HepG2 (cell line): ENCODE data around the gene TNP2. TPM values are rescaled to one million over a fixed set of nuclear protein-coding genes. Genes with fewer than 3 reads are reported as not detected.

Experiments
- ADNP ChIP-seq: sonication (generic); formaldehyde crosslinking; IDR thresholded peaks from 2 replicates; pipeline ENCODE4 v1.4.0; 2020; ENCODE audit warnings: missing genetic modification reagents
- CHD4 ChIP-seq: fragments of 200-600 bp; sonication (generic); IDR thresholded peaks from 2 replicates; pipeline ENCODE4 v1.7.0; 2017; ENCODE audit warnings: mild to moderate bottlenecking, low read length, borderline replicate concordance
- CREM ChIP-seq, 2 experiments: sonication (generic) in 1 of 2; formaldehyde crosslinking in 1 of 2; IDR thresholded peaks; 2 replicates each; pipeline versions ENCODE4 v1.4.0 to v1.6.1; 2016 to 2020; ENCODE audit warnings: antibody characterized with exemption in 1 of 2, mild to moderate bottlenecking in 1 of 2, missing genetic modification reagents in 1 of 2
- HNF1B ChIP-seq: sonication (generic); formaldehyde crosslinking; IDR thresholded peaks from 2 replicates; pipeline ENCODE4 v1.5.1; 2020; ENCODE audit warnings: mild to moderate bottlenecking, moderate library complexity, missing genetic modification reagents
- RARA ChIP-seq: IDR thresholded peaks from 2 replicates; pipeline ENCODE4 v1.6.1; 2016; ENCODE audit warnings: missing genetic modification reagents, missing compliant biosample characterization
- YEATS4 ChIP-seq: sonication (generic); formaldehyde crosslinking; IDR thresholded peaks from 2 replicates; pipeline ENCODE4 v1.4.0; 2020; ENCODE audit warnings: missing genetic modification reagents, borderline replicate concordance
- ZHX1 ChIP-seq: sonication (generic); formaldehyde crosslinking; IDR thresholded peaks from 2 replicates; pipeline ENCODE4 v1.8.1; 2022; ENCODE audit warnings: low read depth, mild to moderate bottlenecking, missing genetic modification reagents
- ZNF20 ChIP-seq: sonication (generic); formaldehyde crosslinking; IDR thresholded peaks from 2 replicates; pipeline ENCODE4 v1.4.0; 2020; ENCODE audit warnings: mild to moderate bottlenecking, moderate library complexity, missing genetic modification reagents
- ZNF720 ChIP-seq: sonication (generic); formaldehyde crosslinking; IDR thresholded peaks from 2 replicates; pipeline ENCODE4 v1.4.0; 2020; ENCODE audit warnings: missing genetic modification reagents
- ZSCAN25 ChIP-seq: sonication (generic); formaldehyde crosslinking; IDR thresholded peaks from 2 replicates; pipeline ENCODE4 v1.8.0; 2022; ENCODE audit warnings: mild to moderate bottlenecking, missing genetic modification reagents
- polyA plus RNA-seq, 8 experiments: library from polyadenylated mRNA; depleted of rRNA in 3 of 8; stranded (reverse) in 7 of 8; unstranded in 1 of 8; fragments of >200 nt; fragmentation: Illumina TruSeq in 4 of 8; extraction: Trizol in 4 of 8; gene quantifications; 2 replicates each; pipeline versions ENCODE4 v1.2.1 to v1.2.3, GENCODE V29; 2011 to 2016; ENCODE audit warnings: low read depth in 4 of 8, missing spikeins in 1 of 8, mixed read lengths in 1 of 8; ENCODE audit not compliant: insufficient read depth in 1 of 8
- total RNA-seq, 5 experiments: library from RNA; depleted of rRNA; stranded (reverse); fragments of >200 nt; fragmentation: Illumina TruSeq; extraction: Trizol; gene quantifications; 2 replicates each; pipeline ENCODE4 v1.2.3, GENCODE V29; 2016; ENCODE audit warnings: low read depth in 1 of 5
- TF ChIP-seq, protein P1 (sequence below): fragments of 450-650 bp; IDR thresholded peaks from 2 replicates; pipeline ENCODE4 v1.6.1; 2017
- TF ChIP-seq, protein P2 (sequence below), 2 experiments: fragments of 450-650 bp in 1 of 2; sonication (generic) in 1 of 2; formaldehyde crosslinking in 1 of 2; IDR thresholded peaks; 2 replicates each; pipeline versions ENCODE4 v1.6.1 to v1.8.0; 2016 to 2022; ENCODE audit warnings: antibody characterized with exemption in 1 of 2, mild to moderate bottlenecking in 1 of 2, missing genetic modification reagents in 1 of 2

TNP2 gene
- total and polyA plus RNA-seq, 2 of the 13 experiments (the other 11 are each of a cell fraction or from before 2014, with no cell fraction given): not detected

- TF ChIP-seq CREM (IDR thresholded peaks at IDR 0.05) (no peak), CREM (CRISPR knock-in tag; IDR thresholded peaks at IDR 0.05) (no peak), RARA (CRISPR knock-in tag) (peak; percentile 3; the same call in 1 of the 2 replicates), CHD4 (peak; percentile 97), ZNF720 (CRISPR knock-in tag) (0 out of 2 replicates have a peak, but pooled peaks have one; percentile 25), ZNF20 (CRISPR knock-in tag) (no peak), ZHX1 (CRISPR knock-in tag) (peak; percentile 10; the same call in 1 of the 2 replicates), ADNP (CRISPR knock-in tag) (peak; percentile 75; the same call in 1 of the 2 replicates), YEATS4 (CRISPR knock-in tag) (no peak), HNF1B (peak; percentile 60; the same call in 1 of the 2 replicates), ZSCAN25 (CRISPR knock-in tag) (peak; percentile 98)
- TF ChIP-seq, protein P1, sequence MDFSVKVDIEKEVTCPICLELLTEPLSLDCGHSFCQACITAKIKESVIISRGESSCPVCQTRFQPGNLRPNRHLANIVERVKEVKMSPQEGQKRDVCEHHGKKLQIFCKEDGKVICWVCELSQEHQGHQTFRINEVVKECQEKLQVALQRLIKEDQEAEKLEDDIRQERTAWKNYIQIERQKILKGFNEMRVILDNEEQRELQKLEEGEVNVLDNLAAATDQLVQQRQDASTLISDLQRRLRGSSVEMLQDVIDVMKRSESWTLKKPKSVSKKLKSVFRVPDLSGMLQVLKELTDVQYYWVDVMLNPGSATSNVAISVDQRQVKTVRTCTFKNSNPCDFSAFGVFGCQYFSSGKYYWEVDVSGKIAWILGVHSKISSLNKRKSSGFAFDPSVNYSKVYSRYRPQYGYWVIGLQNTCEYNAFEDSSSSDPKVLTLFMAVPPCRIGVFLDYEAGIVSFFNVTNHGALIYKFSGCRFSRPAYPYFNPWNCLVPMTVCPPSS: no peak
- TF ChIP-seq, protein P2, sequence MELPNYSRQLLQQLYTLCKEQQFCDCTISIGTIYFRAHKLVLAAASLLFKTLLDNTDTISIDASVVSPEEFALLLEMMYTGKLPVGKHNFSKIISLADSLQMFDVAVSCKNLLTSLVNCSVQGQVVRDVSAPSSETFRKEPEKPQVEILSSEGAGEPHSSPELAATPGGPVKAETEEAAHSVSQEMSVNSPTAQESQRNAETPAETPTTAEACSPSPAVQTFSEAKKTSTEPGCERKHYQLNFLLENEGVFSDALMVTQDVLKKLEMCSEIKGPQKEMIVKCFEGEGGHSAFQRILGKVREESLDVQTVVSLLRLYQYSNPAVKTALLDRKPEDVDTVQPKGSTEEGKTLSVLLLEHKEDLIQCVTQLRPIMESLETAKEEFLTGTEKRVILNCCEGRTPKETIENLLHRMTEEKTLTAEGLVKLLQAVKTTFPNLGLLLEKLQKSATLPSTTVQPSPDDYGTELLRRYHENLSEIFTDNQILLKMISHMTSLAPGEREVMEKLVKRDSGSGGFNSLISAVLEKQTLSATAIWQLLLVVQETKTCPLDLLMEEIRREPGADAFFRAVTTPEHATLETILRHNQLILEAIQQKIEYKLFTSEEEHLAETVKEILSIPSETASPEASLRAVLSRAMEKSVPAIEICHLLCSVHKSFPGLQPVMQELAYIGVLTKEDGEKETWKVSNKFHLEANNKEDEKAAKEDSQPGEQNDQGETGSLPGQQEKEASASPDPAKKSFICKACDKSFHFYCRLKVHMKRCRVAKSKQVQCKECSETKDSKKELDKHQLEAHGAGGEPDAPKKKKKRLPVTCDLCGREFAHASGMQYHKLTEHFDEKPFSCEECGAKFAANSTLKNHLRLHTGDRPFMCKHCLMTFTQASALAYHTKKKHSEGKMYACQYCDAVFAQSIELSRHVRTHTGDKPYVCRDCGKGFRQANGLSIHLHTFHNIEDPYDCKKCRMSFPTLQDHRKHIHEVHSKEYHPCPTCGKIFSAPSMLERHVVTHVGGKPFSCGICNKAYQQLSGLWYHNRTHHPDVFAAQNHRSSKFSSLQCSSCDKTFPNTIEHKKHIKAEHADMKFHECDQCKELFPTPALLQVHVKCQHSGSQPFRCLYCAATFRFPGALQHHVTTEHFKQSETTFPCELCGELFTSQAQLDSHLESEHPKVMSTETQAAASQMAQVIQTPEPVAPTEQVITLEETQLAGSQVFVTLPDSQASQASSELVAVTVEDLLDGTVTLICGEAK (IDR thresholded peaks at IDR 0.05): no peak
- TF ChIP-seq, protein P2 (CRISPR knock-in tag; IDR thresholded peaks at IDR 0.05): peak; percentile 60; the same call in 1 of the 2 replicates
These were observed 9.2 kb downstream of the TNP2 start (continued) for GRCh38 chr16:11259655-11260595.
